Ishikawa (cell line): ENCODE measurements around the gene PDE11A.

Source experiments
- CEBPB ChIP-seq: IDR thresholded peaks from 2 replicates; pipeline ENCODE4 v1.6.1; 2012
- CREB1 ChIP-seq: IDR thresholded peaks from 2 replicates; pipeline ENCODE4 v1.6.1; 2012; ENCODE audit warnings: low read depth
- EGR1 ChIP-seq: IDR thresholded peaks from 2 replicates; pipeline ENCODE4 v1.6.1; 2012
- EP300 ChIP-seq: IDR thresholded peaks from 2 replicates; pipeline ENCODE4 v1.6.1; 2012; ENCODE audit warnings: borderline replicate concordance
- FOXM1 ChIP-seq: IDR thresholded peaks from 2 replicates; pipeline ENCODE4 v1.6.1; 2012; ENCODE audit warnings: low read depth, borderline replicate concordance
- NFIC ChIP-seq: IDR thresholded peaks from 2 replicates; pipeline ENCODE4 v1.6.1; 2012
- RAD21 ChIP-seq: IDR thresholded peaks from 2 replicates; pipeline ENCODE4 v1.6.1; 2012; ENCODE audit warnings: low read depth
- REST ChIP-seq: IDR thresholded peaks from 2 replicates; pipeline ENCODE4 v1.6.1; 2012; ENCODE audit warnings: low read depth, mild to moderate bottlenecking
- TAF1 ChIP-seq: IDR thresholded peaks from 2 replicates; pipeline ENCODE4 v1.6.1; 2012; ENCODE audit warnings: low read depth, mild to moderate bottlenecking
- TCF12 ChIP-seq: IDR thresholded peaks from 2 replicates; pipeline ENCODE4 v1.6.1; 2012; ENCODE audit warnings: low read depth
- TEAD4 ChIP-seq: IDR thresholded peaks from 2 replicates; pipeline ENCODE4 v1.6.1; 2012
- USF1 ChIP-seq: IDR thresholded peaks from 2 replicates; pipeline ENCODE4 v1.6.1; 2012
- YY1 ChIP-seq: IDR thresholded peaks from 2 replicates; pipeline ENCODE4 v1.6.1; 2012; ENCODE audit warnings: low read depth
- ZBTB7A ChIP-seq: IDR thresholded peaks from 2 replicates; pipeline ENCODE4 v1.6.1; 2012; ENCODE audit warnings: low read depth
- TF ChIP-seq, protein P1 (sequence below): IDR thresholded peaks from 2 replicates; pipeline ENCODE4 v1.6.1; 2012

The PDE11A gene

GRCh38 chr2:177641331-177641730 lies 431.2 kb downstream of the PDE11A start:
- TF ChIP-seq TEAD4 (no peak), EGR1 (no peak), TAF1 (no peak), CREB1 (no peak), ZBTB7A (no peak), CEBPB (no peak), EP300 (no peak), REST (no peak), FOXM1 (no peak), USF1 (no peak), TCF12 (no peak), RAD21 (no peak), YY1 (no peak), NFIC (no peak)
- TF ChIP-seq, protein P1, sequence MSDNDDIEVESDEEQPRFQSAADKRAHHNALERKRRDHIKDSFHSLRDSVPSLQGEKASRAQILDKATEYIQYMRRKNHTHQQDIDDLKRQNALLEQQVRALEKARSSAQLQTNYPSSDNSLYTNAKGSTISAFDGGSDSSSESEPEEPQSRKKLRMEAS, result no peak

DNA sequence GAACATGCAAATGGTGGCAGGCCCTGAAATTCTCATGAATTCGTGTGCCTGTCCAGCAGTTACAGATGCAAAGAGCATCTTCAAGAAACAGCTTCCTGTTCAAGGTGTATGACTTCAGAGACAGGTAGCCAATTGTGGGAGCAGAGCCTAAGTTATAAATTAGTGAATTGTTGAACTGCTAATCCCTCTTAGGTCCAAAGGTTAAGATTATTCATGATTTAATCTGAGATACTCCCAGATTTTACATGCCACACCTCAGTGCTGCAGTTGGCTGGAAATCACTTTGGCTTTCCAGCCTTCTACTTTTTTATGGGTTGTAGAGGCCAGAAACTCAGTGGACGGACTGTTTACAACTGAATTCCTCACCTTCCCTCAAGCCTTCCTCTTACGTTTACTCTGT lies 432.2 kb downstream of the PDE11A start:
- TF ChIP-seq EP300 (no peak), TEAD4 (no peak)

GRCh38 chr2:177639262-177639914 lies 433.2 kb downstream of the PDE11A start:
- TF ChIP-seq USF1, result no peak
- TF ChIP-seq TAF1, result no peak
- no peak for TF ChIP-seq CREB1
- TF ChIP-seq REST, result no peak
- TF ChIP-seq, protein P1, result no peak
- no peak for TF ChIP-seq TEAD4

DNA sequence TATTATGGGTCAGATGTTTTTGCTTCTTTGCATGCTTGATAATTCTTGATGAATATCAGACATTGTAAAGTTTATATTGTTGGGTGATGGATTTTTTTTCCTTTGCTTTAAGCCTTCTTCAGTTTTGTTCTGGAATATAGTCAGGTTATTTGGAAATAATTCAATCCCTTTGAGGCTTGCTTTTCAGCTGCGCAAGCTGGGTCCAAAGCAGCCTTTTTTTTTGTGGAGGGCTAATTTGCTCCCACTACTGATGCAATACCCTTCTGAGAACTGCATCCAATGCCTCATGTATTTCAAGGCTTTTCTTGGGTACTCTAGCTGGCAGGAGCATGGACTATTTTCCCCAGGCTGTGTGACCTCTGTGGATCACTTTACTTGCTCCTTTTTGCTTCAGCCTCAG lies 434.1 kb downstream of the PDE11A start:
- TF ChIP-seq EGR1 (no peak), NFIC (no peak), FOXM1 (no peak), TCF12 (no peak), CEBPB (no peak), TAF1 (no peak), ZBTB7A (no peak), RAD21 (no peak), USF1 (no peak), REST (no peak), CREB1 (no peak), YY1 (no peak), TEAD4 (no peak), EP300 (no peak)
- TF ChIP-seq, protein P1, result no peak
